ENCODE data around the gene SLC35F4. TPM values are rescaled to one million over a fixed set of nuclear protein-coding genes. Genes with fewer than 3 reads are reported as not detected.

SLC35F4 gene
- total RNA-seq, 2 donors from 2014 or later: not detected

DNA sequence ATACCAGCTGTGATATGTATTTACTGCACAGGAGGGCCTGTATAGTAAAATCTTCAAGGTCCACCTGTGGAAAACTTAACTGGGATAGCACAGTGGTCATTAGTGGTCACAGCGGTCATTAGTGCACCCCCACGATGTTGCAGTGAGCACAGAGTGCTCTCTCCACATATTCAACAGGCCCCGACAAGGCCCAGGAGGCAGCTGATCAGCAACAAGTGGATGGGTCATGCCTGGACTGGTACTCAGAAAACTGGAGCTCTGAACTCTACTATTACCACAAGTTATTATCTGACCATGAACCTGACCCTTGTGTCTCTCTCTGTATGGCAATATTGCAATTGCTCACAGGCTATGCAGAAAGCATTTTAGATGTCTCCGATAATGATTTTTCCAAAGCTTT, 129.5 kb downstream of the SLC35F4 start:
- H3K4me3 ChIP-seq: no peak overlapping the region
- H3K27me3 ChIP-seq (replicated peaks; ENCODE audit: insufficient read depth): no peaks in the 10 kb centered on the region
- H3K27ac ChIP-seq: no peak overlapping the region
- ATAC-seq (ENCODE audit: insufficient number of reproducible peaks, low FRiP score, low read depth) (no peak), DNase-seq (ENCODE audit: low spot score) (no peak)
- H3K9me3 ChIP-seq: no peaks in the 10 kb centered on the region
- no peaks in the 10 kb centered on the region for H3K36me3 ChIP-seq
- TF ChIP-seq, protein P1, sequence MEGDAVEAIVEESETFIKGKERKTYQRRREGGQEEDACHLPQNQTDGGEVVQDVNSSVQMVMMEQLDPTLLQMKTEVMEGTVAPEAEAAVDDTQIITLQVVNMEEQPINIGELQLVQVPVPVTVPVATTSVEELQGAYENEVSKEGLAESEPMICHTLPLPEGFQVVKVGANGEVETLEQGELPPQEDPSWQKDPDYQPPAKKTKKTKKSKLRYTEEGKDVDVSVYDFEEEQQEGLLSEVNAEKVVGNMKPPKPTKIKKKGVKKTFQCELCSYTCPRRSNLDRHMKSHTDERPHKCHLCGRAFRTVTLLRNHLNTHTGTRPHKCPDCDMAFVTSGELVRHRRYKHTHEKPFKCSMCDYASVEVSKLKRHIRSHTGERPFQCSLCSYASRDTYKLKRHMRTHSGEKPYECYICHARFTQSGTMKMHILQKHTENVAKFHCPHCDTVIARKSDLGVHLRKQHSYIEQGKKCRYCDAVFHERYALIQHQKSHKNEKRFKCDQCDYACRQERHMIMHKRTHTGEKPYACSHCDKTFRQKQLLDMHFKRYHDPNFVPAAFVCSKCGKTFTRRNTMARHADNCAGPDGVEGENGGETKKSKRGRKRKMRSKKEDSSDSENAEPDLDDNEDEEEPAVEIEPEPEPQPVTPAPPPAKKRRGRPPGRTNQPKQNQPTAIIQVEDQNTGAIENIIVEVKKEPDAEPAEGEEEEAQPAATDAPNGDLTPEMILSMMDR (IDR thresholded peaks at IDR 0.05): no peak
- no peaks in the 10 kb centered on the region for H3K4me1 ChIP-seq (ENCODE audit: control insufficient read depth in 1 of 2, low read depth in 2 of 2)

DNA sequence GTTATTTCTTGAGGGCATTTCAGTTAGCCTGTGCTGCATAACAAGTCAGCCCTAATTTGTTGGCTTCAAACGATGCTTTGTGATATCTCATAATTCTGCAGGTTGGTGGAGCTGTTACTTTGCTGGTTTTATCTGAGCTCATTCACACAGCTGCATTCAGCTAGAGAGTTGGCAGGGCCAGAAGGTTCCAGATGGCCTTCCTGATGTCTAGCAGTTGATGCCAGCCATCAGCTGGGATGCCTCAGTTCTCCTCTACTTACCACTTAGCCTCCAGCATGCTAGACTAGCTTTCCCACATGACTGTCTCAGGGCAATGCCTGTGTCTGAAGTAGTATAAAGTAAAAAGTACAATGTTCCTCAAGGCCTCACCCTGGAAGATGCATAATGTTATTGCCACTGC, 130.6 kb downstream of the SLC35F4 start:
- TF ChIP-seq, protein P1 (IDR thresholded peaks at IDR 0.05): no peak
- H3K36me3 ChIP-seq: no peaks in the 10 kb centered on the region
- DNase-seq (ENCODE audit: low spot score): no peak
- no peak overlapping the region for H3K27ac ChIP-seq
- H3K4me3 ChIP-seq: no peak overlapping the region
- H3K27me3 ChIP-seq (replicated peaks; ENCODE audit: insufficient read depth): no peaks in the 10 kb centered on the region
- ATAC-seq (ENCODE audit: insufficient number of reproducible peaks, low FRiP score, low read depth): no peak
- no peaks in the 10 kb centered on the region for H3K9me3 ChIP-seq
- H3K4me1 ChIP-seq (ENCODE audit: control insufficient read depth in 1 of 2, low read depth in 2 of 2): no peaks in the 10 kb centered on the region

DNA sequence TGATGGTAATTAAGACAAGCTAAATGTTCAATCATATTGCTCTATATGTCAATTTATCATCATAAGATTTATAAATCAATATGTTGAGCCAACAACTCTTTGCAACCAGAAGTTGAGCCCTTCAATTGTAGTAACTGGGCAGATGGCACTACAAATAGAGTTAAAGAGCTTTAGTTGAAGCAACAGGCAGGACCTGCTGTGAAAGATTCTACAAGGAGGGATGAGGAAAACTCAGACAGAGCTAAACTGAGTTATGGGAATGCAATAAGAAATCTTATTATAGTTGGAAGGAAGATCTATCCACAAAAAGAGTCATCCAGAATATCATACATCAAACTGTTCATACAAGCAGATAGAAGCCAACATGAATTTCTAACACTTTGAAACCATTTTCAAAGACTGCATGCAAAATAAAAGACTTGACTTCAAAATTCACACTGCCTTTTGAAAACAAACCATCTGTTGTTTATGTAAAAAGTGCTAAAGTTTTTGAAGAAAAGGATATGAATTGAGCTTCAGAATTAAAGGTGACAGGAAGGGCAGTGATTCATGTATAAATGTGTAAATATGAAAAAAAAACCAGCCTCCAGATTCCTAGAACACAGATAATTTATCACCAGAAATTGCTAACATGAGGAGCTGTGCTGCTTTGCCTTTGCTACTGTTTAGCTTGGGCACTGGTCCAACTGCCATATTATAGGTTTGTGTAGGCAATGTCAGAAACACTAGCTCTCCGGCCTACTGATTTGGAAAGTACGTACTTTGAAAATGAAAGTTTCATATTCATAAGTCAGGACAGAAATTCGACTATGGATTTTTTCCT, 133.2 kb downstream of the SLC35F4 start:
- Histone ChIP-seq H3K4me3 (no peak overlapping the region), H3K4me1 (ENCODE audit: control insufficient read depth in 1 of 2, low read depth in 2 of 2) (no peaks in the 10 kb centered on the region), H3K27ac (no peak overlapping the region), H3K27me3 (replicated peaks; ENCODE audit: insufficient read depth) (no peaks in the 10 kb centered on the region), H3K36me3 (no peaks in the 10 kb centered on the region), H3K9me3 (no peaks in the 10 kb centered on the region)
- DNase-seq (ENCODE audit: low spot score): no peak
- ATAC-seq (ENCODE audit: insufficient number of reproducible peaks, low FRiP score, low read depth): no peak
- TF ChIP-seq, protein P1 (IDR thresholded peaks at IDR 0.05): no peak

DNA sequence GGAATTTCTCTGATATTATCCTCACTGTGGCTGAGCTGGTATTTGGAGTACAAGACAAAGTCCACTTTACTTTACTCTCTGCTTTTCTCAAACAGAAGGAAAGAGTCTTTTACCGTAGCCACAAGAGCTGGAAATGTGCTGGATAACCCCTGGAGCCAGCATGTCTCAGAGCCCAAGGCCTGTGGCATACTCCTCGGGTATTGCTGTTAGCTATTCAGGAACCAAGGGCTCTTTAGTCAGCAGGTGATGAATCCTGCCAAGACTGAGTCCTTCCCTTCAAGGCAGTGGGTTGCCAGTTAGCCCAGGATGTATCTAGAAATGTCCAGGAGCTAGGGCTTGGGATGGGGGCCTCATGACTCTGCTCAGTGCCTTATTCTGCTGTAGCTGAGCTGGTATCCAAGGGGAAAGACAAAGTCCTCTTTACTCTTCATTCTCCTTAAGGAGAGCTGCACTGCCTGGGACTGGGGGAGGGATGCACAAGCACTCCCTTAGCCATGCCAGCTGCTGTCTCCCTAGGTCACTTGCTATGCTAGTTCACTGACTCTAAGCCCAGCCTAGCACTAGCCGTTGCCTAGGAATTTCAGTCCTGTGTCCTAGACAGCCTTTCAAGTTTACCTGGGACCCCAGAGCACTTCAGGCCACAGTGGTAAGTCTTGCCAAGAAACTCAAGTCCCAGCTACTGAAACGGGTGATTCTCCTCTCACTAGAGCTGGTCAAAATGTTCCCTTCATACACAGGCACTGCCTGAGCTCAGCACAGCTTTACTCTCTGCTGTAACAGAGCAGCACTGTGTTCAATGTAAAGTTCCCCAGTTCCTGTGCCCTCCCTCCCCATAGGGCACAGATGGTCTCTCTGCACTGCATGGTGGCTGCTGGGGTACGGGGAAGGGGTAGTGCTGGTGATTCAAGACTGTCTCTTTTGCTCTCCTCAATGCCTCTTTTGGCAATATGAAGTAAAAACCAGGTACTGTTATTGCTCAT, 136.4 kb downstream of the SLC35F4 start:
- DNase-seq (ENCODE audit: low spot score) (no peak), ATAC-seq (ENCODE audit: insufficient number of reproducible peaks, low FRiP score, low read depth) (no peak)
- H3K27ac ChIP-seq: no peak overlapping the region
- TF ChIP-seq, protein P1 (IDR thresholded peaks at IDR 0.05): no peak
- no peaks in the 10 kb centered on the region for H3K27me3 ChIP-seq (replicated peaks; ENCODE audit: insufficient read depth)
- H3K4me1 ChIP-seq (ENCODE audit: control insufficient read depth in 1 of 2, low read depth in 2 of 2): no peaks in the 10 kb centered on the region
- no peaks in the 10 kb centered on the region for H3K9me3 ChIP-seq
- H3K4me3 ChIP-seq: no peak overlapping the region
- H3K36me3 ChIP-seq: no peaks in the 10 kb centered on the region
